H54 (cell line): ENCODE data around the gene SLITRK3.
"Not testable (repeated sequence)": the region's sequence is repeated elsewhere in the genome, so short reads cannot be mapped to it uniquely, and the experiment has no call there.

Experiments used
- DNase-seq: peaks from one replicate; pipeline ENCODE4 v3.0.0; 2011; ENCODE audit warnings: low spot score, mixed read lengths; ENCODE audit not compliant: insufficient read length
- FAIRE-seq: peaks from 3 replicates; lab custom pipeline; 2011; peaks lifted over from hg19 to GRCh38; lab: Jason Lieb, UNC
- POLR2A ChIP-seq: IDR thresholded peaks from 2 replicates; pipeline ENCODE4 v1.6.1; 2011; ENCODE audit warnings: low read depth, mild to moderate bottlenecking, low read length

SLITRK3 gene

GRCh38 chr3:165158011-165158410, 38.2 kb downstream of the SLITRK3 start:
- no peak for DNase-seq
- FAIRE-seq: no peak
- TF ChIP-seq POLR2A: no peak

GRCh38 chr3:165156757-165157420, 39.3 kb downstream of the SLITRK3 start:
- DNase-seq: no peak
- FAIRE-seq: no peak
- TF ChIP-seq POLR2A: no peak

GRCh38 chr3:165148876-165149441, 47.2 kb downstream of the SLITRK3 start:
- TF ChIP-seq POLR2A: no peak
- FAIRE-seq (no peak), DNase-seq (no peak)

- TF ChIP-seq POLR2A: no peak
- no peak for FAIRE-seq
- DNase-seq: no peak
These were observed 51.9 kb downstream of the SLITRK3 start for GRCh38 chr3:165144271-165144670.

GRCh38 chr3:165139918-165140317, 56.3 kb downstream of the SLITRK3 start:
- FAIRE-seq: not testable (repeated sequence)

More at GRCh38 chr3:165139918-165140317, 56.3 kb downstream of the SLITRK3 start:
- not testable (repeated sequence) for DNase-seq
